Colonic mucosa (tissue), 4 donors: Measurements from ENCODE around the gene MRPS15. TPM values are rescaled to one million over a fixed set of nuclear protein-coding genes. Genes with fewer than 3 reads are reported as not detected.

Experiments
- DNase-seq: peaks from one replicate; pipeline ENCODE4 v3.0.0-alpha.2; 2020
- H3K27ac ChIP-seq: fragments of 200-600 bp; one replicate; pipeline ENCODE4 v1.8.0; 2021
- H3K27me3 ChIP-seq: fragments of 200-600 bp; one replicate; pipeline ENCODE4 v1.8.0; 2021
- H3K36me3 ChIP-seq: fragments of 200-600 bp; one replicate; pipeline ENCODE4 v1.8.0; 2021
- H3K4me1 ChIP-seq: fragments of 200-600 bp; one replicate; pipeline ENCODE4 v1.8.0; 2021; ENCODE audit warnings: mild to moderate bottlenecking
- H3K4me3 ChIP-seq: fragments of 200-600 bp; one replicate; pipeline ENCODE4 v1.8.0; 2021
- H3K9ac ChIP-seq, 2 donors: one replicate each; pipeline ENCODE4 v1.7.0; 2013; ENCODE audit warnings: control low read depth in 2 of 2, low read depth in 2 of 2, low read length in 2 of 2
- H3K9me3 ChIP-seq: fragments of 200-600 bp; one replicate; pipeline ENCODE4 v1.8.0; 2021
- CTCF ChIP-seq: fragments of 200-600 bp; IDR thresholded peaks from one replicate; pipeline ENCODE4 v1.8.0; 2022; ENCODE audit warnings: antibody characterized with exemption, mild to moderate bottlenecking
- intact Hi-C: fragments of 100-400 bp; cut with DNase I; formaldehyde crosslinking; loops from one replicate; pipeline ENCODE4 v1.14.1; 2022
- total RNA-seq, 2 donors: library from RNA; stranded (reverse); fragmentation: NEBNext Ultra II Directional in 1 of 2; extraction: Animal tissue kit (Norgen Biotek cat#: 25700) in 1 of 2; gene quantifications; one replicate each; pipeline ENCODE4 v1.2.1, GENCODE V29; 2021
- donor health status: healthy.
- donor health status: DM: no; HTN: no; CAD: no.
- donor health status: DM: no; HTN: no; CAD: no.

The MRPS15 gene
- total RNA-seq, 2 donors from 2014 or later: 57.9 to 106 TPM

GRCh38 chr1:36406440-36406839, 57.7 kb downstream of the MRPS15 start:
- intact Hi-C loops: no loop called here
- no peak for DNase-seq
- H3K36me3 ChIP-seq: no peaks in the 10 kb centered on the region
- H3K9ac ChIP-seq: no peak overlapping the region
- H3K9me3 ChIP-seq: no peaks in the 10 kb centered on the region
- no peaks in the 10 kb centered on the region for H3K27me3 ChIP-seq
- no peak for TF ChIP-seq CTCF
- H3K4me1 ChIP-seq: no peaks in the 10 kb centered on the region
- no peak overlapping the region for H3K4me3 ChIP-seq
- H3K27ac ChIP-seq: no peak overlapping the region

Other genes with a start within 250 kb of the MRPS15 start
- 100 to 1,000 TPM in 1 of 2 donors, 10 to 100 TPM in 1; 81.0 to 103 TPM for gene THRAP3, start 239.9 kb downstream of the MRPS15 start, total RNA-seq
- gene SH3D21, start 158.0 kb downstream of the MRPS15 start, total RNA-seq: 10 to 100 TPM in 1 of 2 donors, 1 to 10 TPM in 1; 7.4 to 22.8 TPM
- 1 to 10 TPM; 5.3 to 8.7 TPM for gene EVA1B, start 140.7 kb downstream of the MRPS15 start, total RNA-seq
- 10 to 100 TPM; 56.6 to 69.7 TPM for gene STK40, start 78.5 kb downstream of the MRPS15 start, total RNA-seq
- 10 to 100 TPM; 22.4 to 30.3 TPM for gene LSM10, start 66.5 kb downstream of the MRPS15 start, total RNA-seq
- 1 to 10 TPM; 2.8 to 3.7 TPM for gene OSCP1, start 13.9 kb downstream of the MRPS15 start, total RNA-seq
- gene CSF3R, start 18.5 kb upstream of the MRPS15 start, total RNA-seq: 1 to 10 TPM; 1.1 to 3.8 TPM